Common myeloid progenitor, CD34-positive (primary cell): Measurements from ENCODE around the gene DIS3L2.
"Not testable (repeated sequence)": the region's sequence is repeated elsewhere in the genome, so short reads cannot be mapped to it uniquely, and the experiment has no call there.

Experiments used
- CTCF ChIA-PET: fragments of 350-600 bp; sonication (Branson Sonifier 250); formaldehyde crosslinking; loops from one replicate; lab custom pipeline; 2021; ENCODE audit warnings: antibody characterized with exemption; lab: Charles Lee
- POLR2A ChIA-PET: fragments of 350-600 bp; sonication (Branson Sonifier 250); formaldehyde crosslinking; loops from one replicate; lab custom pipeline; 2021; ENCODE audit warnings: antibody characterized with exemption; lab: Charles Lee
- DNase-seq, 3 donors: peaks; one replicate each; pipeline versions ENCODE4 v3.0.0 to v3.0.0-alpha.2; 2013
- H3K27ac ChIP-seq, 2 experiments: 1 replicate in 1 of 2; 2 replicates in 1 of 2; pipeline ENCODE4 v1.7.0; 2013; ENCODE audit warnings: inconsistent platforms in 2 of 2, low read length in 2 of 2, mild to moderate bottlenecking in 2 of 2, low read depth in 1 of 2, moderate library complexity in 1 of 2; ENCODE audit not compliant: severe bottlenecking in 2 of 2, insufficient read depth in 1 of 2, poor library complexity in 1 of 2
- H3K27me3 ChIP-seq, 5 experiments: replicated peaks in 2 of 5; 1 replicate in 3 of 5; 2 replicates in 2 of 5; pipeline versions ENCODE4 v1.6.1 to v1.7.0; 2013; ENCODE audit warnings: low read length in 4 of 5, mild to moderate bottlenecking in 2 of 5, moderate library complexity in 2 of 5, inconsistent platforms in 1 of 5; ENCODE audit not compliant: insufficient read depth in 5 of 5, control insufficient read depth in 4 of 5
- H3K36me3 ChIP-seq, 4 experiments: 1 replicate in 2 of 4; 2 replicates in 2 of 4; pipeline versions ENCODE4 v1.6.1 to v1.7.0; 2013; ENCODE audit warnings: low read length in 3 of 4, control low read depth in 1 of 4, mild to moderate bottlenecking in 1 of 4; ENCODE audit not compliant: control insufficient read depth in 4 of 4, insufficient read depth in 4 of 4
- H3K4me1 ChIP-seq, 4 experiments: 1 replicate in 3 of 4; 2 replicates in 1 of 4; pipeline versions ENCODE4 v1.6.1 to v1.7.1; 2013; ENCODE audit warnings: low read length in 3 of 4, mild to moderate bottlenecking in 3 of 4, control low read depth in 1 of 4, inconsistent platforms in 1 of 4, moderate library complexity in 1 of 4; ENCODE audit not compliant: control insufficient read depth in 4 of 4, insufficient read depth in 4 of 4; ENCODE audit errors: control extremely low read depth in 1 of 4
- H3K4me3 ChIP-seq, 7 experiments: 1 replicate in 4 of 7; 2 replicates in 3 of 7; pipeline versions ENCODE4 v1.5.1 to v1.7.0; 2013; ENCODE audit warnings: mild to moderate bottlenecking in 7 of 7, low read length in 6 of 7, moderate library complexity in 6 of 7, inconsistent platforms in 2 of 7, low read depth in 2 of 7, control low read depth in 1 of 7; ENCODE audit not compliant: insufficient read depth in 4 of 7, control insufficient read depth in 1 of 7; ENCODE audit errors: extremely low read depth in 1 of 7
- H3K9me3 ChIP-seq, 5 experiments: 1 replicate in 4 of 5; 2 replicates in 1 of 5; pipeline versions ENCODE4 v1.6.1 to v1.7.1; 2013; ENCODE audit warnings: low read length in 4 of 5, mild to moderate bottlenecking in 2 of 5, inconsistent platforms in 1 of 5, low read depth in 1 of 5, moderate library complexity in 1 of 5; ENCODE audit not compliant: control insufficient read depth in 4 of 5, insufficient read depth in 2 of 5; ENCODE audit errors: control extremely low read depth in 1 of 5
- WGBS: methylation state at CpG from one replicate; pipeline ENCODE4 v1.1.5; 2013; ENCODE audit not compliant: insufficient coverage; 5-methylcytosine and 5-hydroxymethylcytosine counted together

DIS3L2 gene

GRCh38 chr2:232361646-232362045 lies 400.1 kb downstream of the DIS3L2 start:
- ChIA-PET CTCF (no interaction called here), POLR2A (no interaction called here)
- H3K9me3 ChIP-seq: peaks cover 0 to 8% (median 0%) of the 10 kb centered on the region in 5 experiments
- peaks cover 0 to 43% (median 37%) of the 10 kb centered on the region in 4 experiments for H3K4me1 ChIP-seq
- no peak overlapping the region for H3K27ac ChIP-seq
- no peak overlapping the region for H3K4me3 ChIP-seq
- no peaks in the 10 kb centered on the region for H3K36me3 ChIP-seq
- WGBS: 98% methylated on average over 5 of the region's 5 CpGs
- no peak for DNase-seq
- no peaks in the 10 kb centered on the region for H3K27me3 ChIP-seq

GRCh38 chr2:232362174-232362900 lies 400.8 kb downstream of the DIS3L2 start:
- peaks cover 0 to 45% (median 37%) of the 10 kb centered on the region in 4 experiments for H3K4me1 ChIP-seq
- WGBS: 68% methylated on average over 5 of the region's 8 CpGs
- peaks cover 0 to 8% (median 0%) of the 10 kb centered on the region in 5 experiments for H3K9me3 ChIP-seq
- ChIA-PET POLR2A (no interaction called here), CTCF (interaction anchor here (0.8 to 3.5 kb wide), 4 partner anchors 11 to 73 kb away, joined by 3 to 14 read pairs (median 7); no protein-coding TSS in a partner anchor)
- no peaks in the 10 kb centered on the region for H3K36me3 ChIP-seq
- H3K27ac ChIP-seq: no peak overlapping the region
- no peak overlapping the region for H3K4me3 ChIP-seq
- DNase-seq: peak in 2 of 3 donors; percentile 46 to 58
- no peaks in the 10 kb centered on the region for H3K27me3 ChIP-seq

- DNase-seq, POLR2A ChIA-PET, H3K27ac ChIP-seq, H3K9me3 ChIP-seq, H3K36me3 ChIP-seq, H3K27me3 ChIP-seq: not testable (repeated sequence)
- CTCF ChIA-PET: interaction anchor here (0.8 to 6.0 kb wide), 8 partner anchors 8 to 76 kb away, joined by 3 to 47 read pairs (median 8); no protein-coding TSS in a partner anchor
- H3K4me1 ChIP-seq: peaks cover 0 to 53% (median 40%) of the 10 kb centered on the region in 4 experiments
- WGBS: 49% methylated on average over 9 of the region's 12 CpGs
- H3K4me3 ChIP-seq: peak overlapping the region in 5 of 7 experiments; percentile 37 to 70 (median 53)
Measured at GRCh38 chr2:232363064-232363783, 401.7 kb downstream of the DIS3L2 start.

GRCh38 chr2:232363784-232364615 lies 402.5 kb downstream of the DIS3L2 start:
- H3K9me3 ChIP-seq: peaks cover 0 to 8% (median 0%) of the 10 kb centered on the region in 5 experiments
- peak; percentile 66 to 88 (median 85) for DNase-seq
- H3K4me3 ChIP-seq: peak overlapping the region in 5 of 7 experiments; percentile 37 to 70 (median 53)
- WGBS: 4% methylated on average over 7 of the region's 14 CpGs
- H3K4me1 ChIP-seq: peaks cover 0 to 56% (median 41%) of the 10 kb centered on the region in 4 experiments
- H3K36me3 ChIP-seq: no peaks in the 10 kb centered on the region
- H3K27ac ChIP-seq: no peak overlapping the region
- ChIA-PET CTCF (interaction anchor here (1.0 to 6.0 kb wide), 11 partner anchors 9 to 77 kb away, joined by 3 to 47 read pairs (median 4); no protein-coding TSS in a partner anchor), POLR2A (no interaction called here)
- no peaks in the 10 kb centered on the region for H3K27me3 ChIP-seq

- ChIA-PET POLR2A (interaction anchor here (1.0 kb wide), 1 partner anchor 14 kb away, joined by 3 read pairs; no protein-coding TSS in a partner anchor), CTCF (interaction anchor here (0.6 to 6.0 kb wide), 14 partner anchors 9 to 409 kb away, joined by 3 to 47 read pairs (median 4); no protein-coding TSS in a partner anchor)
- H3K4me3 ChIP-seq, H3K27me3 ChIP-seq, H3K36me3 ChIP-seq, H3K9me3 ChIP-seq, H3K27ac ChIP-seq: not testable (repeated sequence)
- WGBS: 71% methylated on average over 4 of the region's 18 CpGs
- peak; percentile 47 to 93 (median 91) for DNase-seq
- H3K4me1 ChIP-seq: peaks cover 0 to 59% (median 41%) of the 10 kb centered on the region in 4 experiments
Measured at GRCh38 chr2:232364806-232365594, 403.5 kb downstream of the DIS3L2 start.
